Measurements from ENCODE around the gene CCNC.
"Not testable (repeated sequence)": the region's sequence is repeated elsewhere in the genome, so short reads cannot be mapped to it uniquely, and the experiment has no call there.

Gene CCNC

GRCh38 chr6:99608059-99608885, 39.8 kb upstream of the CCNC start:
- Histone ChIP-seq H3K27ac (ENCODE audit: low read length) (no peak overlapping the region), H3K27me3 (ENCODE audit: low read depth, low read length) (peaks cover 91% of the 10 kb centered on the region), H3K4me3 (ENCODE audit: low read depth in 1 of 2, low read length in 2 of 2) (no peak overlapping the region), H3K36me3 (ENCODE audit: control insufficient read depth in 1 of 2, insufficient read depth in 2 of 2, low read length in 2 of 2) (no peaks in the 10 kb centered on the region), H3K9me3 (ENCODE audit: control insufficient read depth in 1 of 2, low read length in 2 of 2) (no peaks in the 10 kb centered on the region), H3K4me1 (ENCODE audit: control insufficient read depth in 1 of 2, insufficient read depth in 2 of 2, low read length in 2 of 2) (peaks cover 10 to 43% of the 10 kb centered on the region in 2 donors)

DNA sequence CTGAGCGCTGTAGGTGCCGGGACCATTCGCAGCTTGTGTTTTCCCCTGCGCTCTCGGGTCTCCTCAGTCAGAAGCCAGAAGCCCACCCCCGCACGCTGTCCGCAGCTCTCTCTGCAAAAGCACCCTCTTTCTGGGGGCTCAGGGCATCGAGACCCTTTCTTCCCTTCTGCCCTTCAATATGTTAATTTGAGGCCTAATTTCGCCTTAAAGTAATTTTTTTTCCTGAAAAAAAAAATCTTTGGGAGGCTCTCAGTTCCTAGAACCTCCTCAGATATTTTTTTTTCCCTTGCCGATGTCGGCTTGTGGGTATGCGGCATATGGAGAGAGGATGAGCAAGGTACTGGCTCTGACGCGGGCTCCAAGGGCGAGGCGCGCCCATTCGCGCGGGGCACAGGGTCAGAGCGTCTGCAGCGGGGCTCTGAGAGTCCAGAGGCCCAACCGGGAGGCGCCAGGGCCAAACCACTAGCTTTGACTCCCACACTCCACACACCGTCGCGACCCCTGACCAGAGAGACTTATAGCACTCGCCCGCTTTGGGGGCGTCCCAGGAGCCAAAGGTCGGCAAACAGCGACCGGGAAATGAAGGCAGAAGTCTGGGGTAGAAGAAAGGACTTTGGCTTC, 39.1 kb upstream of the CCNC start:
- no peaks in the 10 kb centered on the region for H3K9me3 ChIP-seq (ENCODE audit: control insufficient read depth in 1 of 2, low read length in 2 of 2)
- peaks cover 89% of the 10 kb centered on the region for H3K27me3 ChIP-seq (ENCODE audit: low read depth, low read length)
- no peaks in the 10 kb centered on the region for H3K36me3 ChIP-seq (ENCODE audit: control insufficient read depth in 1 of 2, insufficient read depth in 2 of 2, low read length in 2 of 2)
- no peak overlapping the region for H3K27ac ChIP-seq (ENCODE audit: low read length)
- H3K4me1 ChIP-seq (ENCODE audit: control insufficient read depth in 1 of 2, insufficient read depth in 2 of 2, low read length in 2 of 2) = peaks cover 10 to 46% of the 10 kb centered on the region in 2 donors
- no peak overlapping the region for H3K4me3 ChIP-seq (ENCODE audit: low read depth in 1 of 2, low read length in 2 of 2)

DNA sequence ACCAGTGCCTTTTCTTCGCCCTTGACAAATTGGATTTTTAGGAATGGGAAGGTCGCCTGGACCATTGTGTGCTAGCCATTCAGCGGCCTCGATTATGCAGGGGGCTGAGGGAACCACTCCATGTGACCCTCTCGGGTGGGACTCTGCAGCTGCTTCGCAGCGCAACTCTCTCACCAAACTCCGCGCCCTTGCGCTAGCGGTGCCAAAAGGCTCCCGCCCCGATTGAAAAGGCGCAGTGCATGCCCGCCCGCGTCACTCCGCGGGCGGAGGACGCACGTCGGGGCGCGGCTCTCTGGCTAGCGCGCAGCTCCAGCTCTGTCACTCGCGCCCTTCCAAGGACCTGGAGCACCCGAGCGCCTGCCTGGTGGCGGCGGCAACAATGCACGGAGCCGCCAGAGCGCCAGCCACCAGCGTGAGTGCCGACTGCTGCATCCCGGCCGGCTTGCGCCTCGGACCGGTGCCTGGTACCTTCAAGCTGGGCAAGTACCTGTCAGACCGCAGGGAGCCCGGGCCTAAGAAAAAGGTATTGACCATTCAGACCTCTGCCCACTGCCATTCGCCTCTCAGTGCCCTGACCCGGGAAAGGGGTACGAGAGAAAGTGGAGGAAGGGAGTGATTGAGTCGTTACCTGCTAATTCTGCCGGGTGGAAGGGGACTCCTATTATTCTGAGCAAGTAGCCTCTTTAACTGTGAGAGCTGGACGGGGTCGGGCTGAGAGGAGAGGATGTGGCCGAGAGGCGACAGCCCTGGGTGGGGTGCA, 38.4 kb upstream of the CCNC start, which contains the start of gene PRDM13:
Gene PRDM13, plus strand, starts transcription at position 178 of the 760 bp plus-strand sequence. Its CDS starts 202 bp downstream, at position 380.
- Histone ChIP-seq H3K36me3 (ENCODE audit: control insufficient read depth in 1 of 2, insufficient read depth in 2 of 2, low read length in 2 of 2) (no peaks in the 10 kb centered on the region), H3K27me3 (ENCODE audit: low read depth, low read length) (peaks cover 88% of the 10 kb centered on the region), H3K4me1 (ENCODE audit: control insufficient read depth in 1 of 2, insufficient read depth in 2 of 2, low read length in 2 of 2) (peaks cover 10 to 48% of the 10 kb centered on the region in 2 donors), H3K27ac (ENCODE audit: low read length) (no peak within 1 kb of the TSS), H3K4me3 (ENCODE audit: low read depth in 1 of 2, low read length in 2 of 2) (no peak within 1 kb of the TSS), H3K9me3 (ENCODE audit: control insufficient read depth in 1 of 2, low read length in 2 of 2) (no peaks in the 10 kb centered on the region)

DNA sequence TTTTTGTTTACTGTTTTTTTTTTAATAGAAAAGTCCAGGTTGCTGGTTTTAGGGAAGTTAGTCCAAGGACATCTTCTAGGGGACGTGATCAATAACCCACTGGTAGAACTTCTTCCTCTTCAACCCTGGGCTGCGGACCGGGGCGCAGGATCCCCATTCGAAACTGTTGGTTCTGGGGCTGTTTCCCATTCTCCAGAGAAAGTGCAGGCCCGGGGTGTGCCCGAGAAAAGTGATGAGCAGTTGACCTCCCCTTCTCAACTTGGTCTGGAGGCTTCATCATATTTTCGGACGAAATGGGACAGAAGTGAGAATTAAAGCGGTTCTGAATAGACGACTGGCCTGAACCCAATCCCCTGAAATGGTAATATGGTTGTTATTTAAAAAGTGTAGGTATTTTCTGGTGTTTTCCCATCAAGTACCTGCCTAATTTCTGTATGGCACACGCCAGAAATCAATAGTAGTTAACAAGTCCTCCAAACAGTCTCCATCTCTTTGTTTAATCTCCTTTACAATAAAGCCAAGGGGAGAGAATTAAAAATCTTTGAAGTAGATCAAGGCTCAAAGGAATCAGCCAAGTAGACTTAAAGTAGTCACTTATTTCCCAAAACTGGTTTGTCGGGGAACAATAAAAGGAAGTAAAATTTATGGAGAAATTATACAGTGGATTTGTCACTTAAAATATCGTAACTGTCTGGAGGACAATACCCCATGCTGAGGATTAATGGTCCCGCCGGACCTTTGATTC, 37.6 kb upstream of the CCNC start:
- Histone ChIP-seq H3K4me3 (ENCODE audit: low read depth in 1 of 2, low read length in 2 of 2) (no peak overlapping the region), H3K9me3 (ENCODE audit: control insufficient read depth in 1 of 2, low read length in 2 of 2) (no peaks in the 10 kb centered on the region), H3K36me3 (ENCODE audit: control insufficient read depth in 1 of 2, insufficient read depth in 2 of 2, low read length in 2 of 2) (no peaks in the 10 kb centered on the region), H3K27me3 (ENCODE audit: low read depth, low read length) (peaks cover 89% of the 10 kb centered on the region), H3K27ac (ENCODE audit: low read length) (no peak overlapping the region), H3K4me1 (ENCODE audit: control insufficient read depth in 1 of 2, insufficient read depth in 2 of 2, low read length in 2 of 2) (peaks cover 10 to 48% of the 10 kb centered on the region in 2 donors)

DNA sequence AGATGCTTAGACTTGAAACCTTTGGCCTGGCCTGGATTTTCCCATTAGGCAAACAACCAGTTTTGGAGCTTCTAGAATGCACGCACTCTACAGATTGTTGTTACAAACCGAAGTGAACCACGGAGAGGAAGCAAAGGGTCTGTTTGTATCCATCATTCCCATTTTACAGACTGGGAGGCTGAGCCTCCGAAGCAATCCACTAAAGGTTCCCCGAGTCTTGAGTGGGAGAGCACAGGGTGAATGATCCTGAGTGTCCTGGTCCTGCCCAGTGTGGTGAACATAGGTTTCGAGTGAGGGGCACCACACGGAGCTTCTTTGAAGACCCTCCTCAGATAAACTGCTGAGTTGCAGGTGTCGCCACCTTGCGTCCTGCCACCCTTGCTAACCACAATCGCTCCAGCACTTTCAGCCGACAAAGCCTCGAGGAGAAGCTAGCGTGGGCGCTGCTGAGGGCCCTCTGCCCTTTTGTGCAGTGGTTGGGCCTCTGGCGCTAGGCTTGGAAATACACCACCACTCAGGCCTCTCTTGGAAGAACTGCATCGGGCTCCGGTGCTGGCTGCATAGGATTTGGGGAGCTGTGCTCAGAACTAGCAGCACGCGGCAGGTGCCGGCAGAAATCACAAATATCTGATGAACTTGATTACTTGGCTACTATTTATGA, 36.7 kb upstream of the CCNC start:
- Histone ChIP-seq H3K36me3 (ENCODE audit: control insufficient read depth in 1 of 2, insufficient read depth in 2 of 2, low read length in 2 of 2) (no peaks in the 10 kb centered on the region), H3K27me3 (ENCODE audit: low read depth, low read length) (peaks cover 81% of the 10 kb centered on the region), H3K27ac (ENCODE audit: low read length) (no peak overlapping the region), H3K9me3 (ENCODE audit: control insufficient read depth in 1 of 2, low read length in 2 of 2) (no peaks in the 10 kb centered on the region), H3K4me1 (ENCODE audit: control insufficient read depth in 1 of 2, insufficient read depth in 2 of 2, low read length in 2 of 2) (peaks cover 10 to 48% of the 10 kb centered on the region in 2 donors), H3K4me3 (ENCODE audit: low read depth in 1 of 2, low read length in 2 of 2) (no peak overlapping the region)

GRCh38 chr6:99604166-99605073, 36.0 kb upstream of the CCNC start:
- no peaks in the 10 kb centered on the region for H3K9me3 ChIP-seq (ENCODE audit: control insufficient read depth in 1 of 2, low read length in 2 of 2)
- no peaks in the 10 kb centered on the region for H3K36me3 ChIP-seq (ENCODE audit: control insufficient read depth in 1 of 2, insufficient read depth in 2 of 2, low read length in 2 of 2)
- peaks cover 10 to 48% of the 10 kb centered on the region in 2 donors for H3K4me1 ChIP-seq (ENCODE audit: control insufficient read depth in 1 of 2, insufficient read depth in 2 of 2, low read length in 2 of 2)
- H3K27ac ChIP-seq (ENCODE audit: low read length) = no peak overlapping the region
- H3K4me3 ChIP-seq (ENCODE audit: low read depth in 1 of 2, low read length in 2 of 2) = peak overlapping the region in 1 of 2 donors; percentile 34
- H3K27me3 ChIP-seq (ENCODE audit: low read depth, low read length) = peaks cover 76% of the 10 kb centered on the region

- Histone ChIP-seq H3K4me1 (ENCODE audit: control insufficient read depth in 1 of 2, insufficient read depth in 2 of 2, low read length in 2 of 2) (peaks cover 10 to 46% of the 10 kb centered on the region in 2 donors), H3K27ac (ENCODE audit: low read length) (no peak overlapping the region), H3K36me3 (ENCODE audit: control insufficient read depth in 1 of 2, insufficient read depth in 2 of 2, low read length in 2 of 2) (no peaks in the 10 kb centered on the region), H3K4me3 (ENCODE audit: low read depth in 1 of 2, low read length in 2 of 2) (peak overlapping the region; percentile 34 to 57), H3K27me3 (ENCODE audit: low read depth, low read length) (peaks cover 76% of the 10 kb centered on the region), H3K9me3 (ENCODE audit: control insufficient read depth in 1 of 2, low read length in 2 of 2) (no peaks in the 10 kb centered on the region)
These were observed 35.1 kb upstream of the CCNC start for GRCh38 chr6:99603421-99604165.

DNA sequence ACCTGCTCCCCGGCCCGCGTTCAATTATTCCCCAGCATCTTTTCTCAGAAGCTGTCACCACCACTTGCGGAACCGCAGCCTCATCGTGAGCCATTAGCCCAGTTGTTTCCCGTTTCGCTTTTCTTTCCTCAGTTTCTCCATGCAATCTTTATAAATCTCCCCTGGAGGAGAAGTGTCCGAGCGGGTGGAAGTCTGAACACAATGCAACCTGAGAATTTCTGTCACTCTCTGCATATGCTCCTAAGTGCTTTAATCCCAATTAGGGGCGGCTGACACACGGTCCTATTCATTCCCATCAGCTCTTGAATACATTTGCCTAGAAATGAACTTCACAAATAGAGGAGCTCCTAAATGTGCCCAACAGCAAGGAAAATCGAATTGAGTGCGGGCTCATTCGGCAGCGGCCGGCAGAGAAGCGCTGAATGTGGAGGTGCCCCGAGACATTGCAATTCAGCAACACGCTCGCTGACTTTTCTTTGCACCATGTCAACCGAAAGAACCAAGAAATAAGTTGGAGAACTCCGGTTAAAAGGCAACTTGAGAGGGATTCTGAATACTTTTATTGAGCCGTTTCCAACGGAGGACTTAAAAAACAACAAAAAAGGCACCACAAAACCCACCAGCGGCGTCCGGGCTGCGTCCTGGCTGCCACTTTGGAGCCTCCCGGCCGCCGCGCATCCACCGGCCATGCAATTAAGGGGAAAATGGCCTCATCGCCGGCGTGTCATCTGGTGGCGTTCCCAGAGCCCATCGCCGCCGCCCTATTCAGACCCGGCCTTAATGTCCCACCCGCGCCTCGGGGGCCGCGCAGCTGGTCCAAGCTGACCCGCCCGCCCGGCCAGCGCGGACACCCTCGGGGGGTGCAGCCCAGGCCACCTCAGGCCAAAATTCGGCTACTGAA, 34.3 kb upstream of the CCNC start:
- Histone ChIP-seq H3K27ac (ENCODE audit: low read length) (no peak overlapping the region), H3K4me3 (ENCODE audit: low read depth in 1 of 2, low read length in 2 of 2) (peak overlapping the region; percentile 33 to 57), H3K4me1 (ENCODE audit: control insufficient read depth in 1 of 2, insufficient read depth in 2 of 2, low read length in 2 of 2) (peaks cover 10 to 39% of the 10 kb centered on the region in 2 donors), H3K36me3 (ENCODE audit: control insufficient read depth in 1 of 2, insufficient read depth in 2 of 2, low read length in 2 of 2) (no peaks in the 10 kb centered on the region), H3K9me3 (ENCODE audit: control insufficient read depth in 1 of 2, low read length in 2 of 2) (no peaks in the 10 kb centered on the region), H3K27me3 (ENCODE audit: low read depth, low read length) (peaks cover 67% of the 10 kb centered on the region)

DNA sequence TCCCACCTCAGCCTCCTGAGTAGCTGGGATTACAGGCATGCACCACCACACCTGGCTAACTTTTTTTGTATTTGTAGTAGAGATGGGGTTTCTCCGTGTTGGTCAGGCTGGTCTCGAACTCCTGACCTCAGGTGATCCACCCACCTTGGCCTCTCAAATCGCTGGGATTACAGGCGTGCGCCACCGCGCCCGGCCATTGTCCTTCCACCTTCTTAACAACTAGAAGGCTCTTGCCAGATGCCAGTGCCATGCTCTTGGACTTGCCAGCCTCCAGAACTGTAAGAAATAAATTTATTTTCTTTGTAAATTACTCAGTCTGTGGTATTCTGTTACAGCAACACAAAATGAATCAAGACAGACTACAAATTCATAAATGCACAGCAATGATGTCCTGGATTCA, 26.2 kb upstream of the CCNC start:
- H3K9me3 ChIP-seq (ENCODE audit: control insufficient read depth in 1 of 2, low read length in 2 of 2); H3K36me3 ChIP-seq (ENCODE audit: control insufficient read depth in 1 of 2, insufficient read depth in 2 of 2, low read length in 2 of 2); H3K27ac ChIP-seq (ENCODE audit: low read length); H3K4me3 ChIP-seq (ENCODE audit: low read depth in 1 of 2, low read length in 2 of 2): not testable (repeated sequence)
- Histone ChIP-seq H3K4me1 (ENCODE audit: control insufficient read depth in 1 of 2, insufficient read depth in 2 of 2, low read length in 2 of 2) (peaks cover 0 to 10% of the 10 kb centered on the region in 2 donors), H3K27me3 (ENCODE audit: low read depth, low read length) (peaks cover 67% of the 10 kb centered on the region)

Measured in muscle layer of duodenum (tissue), 2 donors.